ENCODE data around the gene ARFRP1. TPM values are rescaled to one million over a fixed set of nuclear protein-coding genes. Genes with fewer than 3 reads are reported as not detected.
"Not testable (repeated sequence)": the region's sequence is repeated elsewhere in the genome, so short reads cannot be mapped to it uniquely, and the experiment has no call there.

ARFRP1 gene
- total RNA-seq, 1 donor from 2014 or later, result 74.5 TPM

DNA sequence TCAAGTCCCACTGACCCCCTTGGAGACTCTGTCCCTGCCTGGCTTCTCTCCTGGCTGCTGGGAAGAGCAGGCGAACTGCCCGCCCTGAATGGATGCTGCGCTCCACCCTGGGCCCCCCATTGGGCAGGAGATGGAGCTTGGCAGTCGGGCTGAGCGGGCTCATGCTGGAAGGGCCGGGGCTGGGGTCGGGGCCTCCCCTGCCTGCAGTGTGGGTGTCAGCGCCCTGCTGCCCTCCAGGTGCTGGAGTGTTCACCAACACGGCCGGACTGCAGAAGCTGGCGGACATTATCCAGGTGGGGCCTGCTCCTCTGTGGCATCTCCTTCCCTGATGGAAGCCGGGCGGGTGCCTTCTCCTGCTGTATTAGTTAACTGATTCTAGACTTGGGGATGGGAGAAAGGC is 27.3 kb downstream of the ARFRP1 start:
- intact Hi-C loops (cut with micrococcal nuclease), result no loop called here

DNA sequence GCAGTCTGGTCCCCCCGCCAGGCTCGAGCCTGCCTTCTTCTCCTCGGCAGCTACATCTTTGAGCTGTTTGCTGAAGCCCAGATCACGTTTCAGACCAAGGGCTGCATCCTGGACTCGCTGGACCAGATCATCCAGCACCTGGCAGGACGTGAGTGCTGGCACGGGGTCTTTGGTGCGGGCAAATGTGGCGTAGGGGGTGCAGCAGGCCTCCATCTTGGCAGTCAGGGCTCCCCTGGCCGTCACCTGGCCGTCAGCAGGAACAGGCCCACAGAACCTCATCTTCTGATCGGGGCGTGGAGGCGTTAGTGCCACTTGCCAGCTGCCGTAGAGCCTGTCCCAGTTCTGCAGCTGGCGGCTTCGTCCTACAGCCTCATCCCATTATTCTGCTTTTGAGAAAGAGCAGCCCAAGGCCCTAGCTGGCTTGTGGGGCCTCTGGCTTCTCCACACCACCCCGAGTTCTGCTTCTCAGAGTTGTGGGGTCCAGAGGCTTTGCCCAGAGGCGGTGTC is 27.9 kb downstream of the ARFRP1 start:
- intact Hi-C loops (cut with micrococcal nuclease), result no loop called here

DNA sequence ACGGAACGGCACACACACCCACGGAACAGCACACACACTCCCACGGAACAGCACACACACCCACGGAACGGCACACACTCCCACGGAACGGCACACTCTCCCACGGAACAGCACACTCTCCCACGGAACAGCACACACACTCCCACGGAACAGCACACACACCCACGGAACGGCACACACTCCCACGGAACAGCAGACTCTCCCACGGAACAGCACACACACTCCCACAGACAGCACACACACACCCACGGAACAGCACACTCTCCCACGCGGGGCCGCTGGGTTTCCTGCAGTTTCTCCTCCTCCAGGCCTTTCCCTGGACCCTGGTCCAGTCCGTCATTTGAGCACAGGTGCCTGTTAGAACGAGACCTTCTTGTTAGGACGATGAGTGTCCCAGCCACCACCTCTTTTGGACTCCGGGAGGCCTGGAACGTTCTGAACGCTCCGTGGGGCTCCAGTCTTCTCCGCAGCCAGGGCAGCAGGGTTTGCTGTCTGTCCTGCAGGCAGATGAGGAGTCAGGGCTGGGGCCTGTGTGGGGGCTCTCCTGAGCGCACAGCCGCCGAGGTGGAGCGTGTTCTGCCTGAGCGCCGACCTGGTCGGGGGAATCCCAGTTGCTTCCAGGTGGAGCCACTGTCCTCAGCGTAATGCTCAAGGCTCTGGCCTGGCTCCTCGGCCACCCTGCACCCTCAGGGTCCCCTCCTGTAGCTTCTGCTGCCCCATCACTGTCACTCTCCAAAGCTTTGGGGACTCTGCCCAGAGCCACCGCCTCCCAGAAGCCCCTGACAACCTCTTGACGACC is 28.9 kb downstream of the ARFRP1 start:
- intact Hi-C loops (cut with micrococcal nuclease), result no loop called here

DNA sequence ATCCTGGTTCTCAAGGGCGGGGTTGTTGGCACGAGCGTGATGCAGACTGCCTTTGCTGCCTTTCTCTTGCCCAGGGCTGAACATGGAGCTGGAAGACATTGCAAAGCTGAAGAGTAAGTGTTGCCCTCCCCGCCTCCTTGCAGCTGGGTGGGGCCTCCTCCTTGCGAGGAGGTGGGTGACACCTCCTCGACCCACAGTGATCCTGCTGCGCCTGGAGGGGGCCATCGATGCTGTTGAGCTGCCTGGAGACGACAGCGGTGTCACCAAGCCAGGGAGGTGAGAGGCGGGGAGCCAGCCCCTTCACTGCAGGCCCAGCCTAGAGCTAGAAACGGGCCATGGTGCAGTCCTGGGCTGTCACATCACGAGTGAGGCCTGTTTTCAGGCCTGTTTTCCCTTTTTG is 29.7 kb downstream of the ARFRP1 start:
- intact Hi-C loops (cut with micrococcal nuclease), result no loop called here

DNA sequence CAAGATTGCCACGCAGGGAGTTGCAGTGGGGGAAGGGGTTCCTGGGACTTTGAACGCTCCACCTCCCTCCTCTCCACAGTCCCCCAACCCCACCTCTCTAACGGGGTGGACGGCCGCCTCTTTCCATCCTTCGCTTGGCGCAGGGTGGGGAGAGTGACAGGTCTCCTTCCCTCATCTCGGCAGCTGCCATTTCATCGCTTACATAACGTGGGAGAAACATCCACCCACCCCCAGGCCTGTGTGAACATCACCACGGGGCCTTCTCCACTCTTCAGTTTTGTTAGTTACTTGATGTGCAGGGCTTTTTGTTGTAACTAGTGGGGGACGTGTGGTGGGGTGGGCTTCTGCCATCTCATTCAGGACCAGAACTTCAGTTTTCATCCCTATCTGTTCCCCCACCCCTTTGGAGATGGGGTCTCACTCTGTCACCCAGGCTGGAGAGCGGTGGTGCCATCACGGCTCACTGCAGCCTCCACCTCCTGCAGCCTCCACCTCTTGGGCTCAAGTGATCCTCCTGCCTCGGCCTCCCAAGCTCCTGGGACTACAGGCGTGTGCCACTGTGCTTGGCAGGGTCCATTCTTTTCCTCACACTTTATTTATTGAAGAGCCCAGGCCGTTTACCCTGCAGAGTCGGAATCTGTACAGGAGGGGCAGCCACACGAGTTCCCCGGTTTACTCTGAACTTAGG is 32.0 kb downstream of the ARFRP1 start:
- intact Hi-C loops (cut with micrococcal nuclease), result no loop called here

DNA sequence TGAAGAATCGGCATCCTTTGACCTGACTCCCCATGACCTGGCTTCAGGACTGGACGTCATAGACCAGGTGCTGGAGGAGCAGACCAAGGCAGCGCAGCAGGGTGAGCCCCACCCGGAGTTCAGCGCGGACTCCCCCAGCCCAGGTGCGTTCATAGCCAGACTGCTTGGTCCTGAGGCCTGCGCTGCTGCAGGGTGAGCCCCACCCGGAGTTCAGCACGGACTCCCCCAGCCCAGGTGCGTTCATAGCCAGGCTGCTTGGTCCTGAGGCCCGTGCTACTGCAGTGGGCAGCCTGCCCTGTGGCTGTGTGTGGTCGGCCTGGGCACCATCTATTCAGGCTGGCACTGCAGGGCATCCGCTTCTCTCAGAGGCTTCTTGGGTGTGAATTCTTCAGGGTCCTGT is 33.8 kb downstream of the ARFRP1 start:
- intact Hi-C loops (cut with micrococcal nuclease), result no loop called here

DNA sequence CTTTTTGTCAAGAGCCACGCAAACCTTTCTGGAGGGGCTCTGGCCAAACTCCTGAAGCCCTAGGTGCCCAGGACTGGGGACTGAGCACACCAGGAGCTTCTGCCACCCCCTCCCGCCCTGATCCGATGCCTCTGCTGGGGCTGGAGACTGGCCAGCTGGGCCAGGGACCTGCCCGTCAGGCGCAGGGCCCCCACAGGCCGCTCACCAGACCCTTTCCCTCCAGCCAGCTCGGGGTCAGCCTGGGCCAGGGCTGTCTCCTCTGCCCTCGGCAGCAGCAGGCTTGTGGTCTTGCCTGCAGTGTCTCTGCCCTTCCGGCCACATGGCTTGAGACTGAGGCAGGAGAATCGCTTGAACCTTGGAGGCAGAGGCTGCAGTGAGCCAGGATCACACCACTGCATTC is 35.1 kb downstream of the ARFRP1 start:
- intact Hi-C loops (cut with micrococcal nuclease), result no loop called here

DNA sequence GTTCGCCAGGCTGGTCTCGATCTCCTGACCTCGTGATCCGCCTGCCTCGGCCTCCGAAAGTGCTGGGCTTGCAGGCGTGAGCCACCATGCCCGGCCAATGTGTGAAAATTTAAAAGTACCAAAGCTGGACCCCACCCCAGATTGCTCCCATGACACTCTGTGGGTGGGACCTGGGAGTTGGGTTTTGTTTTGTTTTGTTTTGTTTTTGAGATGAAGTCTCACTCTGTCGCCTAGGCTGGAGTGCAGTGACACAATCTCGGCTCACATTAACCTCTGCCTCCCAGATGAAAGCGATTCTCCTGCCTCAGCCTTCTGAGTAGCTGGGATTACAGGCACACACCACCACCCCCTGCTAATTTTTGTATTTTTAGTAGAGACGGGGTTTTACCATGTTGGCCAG is 36.1 kb downstream of the ARFRP1 start:
- intact Hi-C loops (cut with micrococcal nuclease), result not testable (repeated sequence)

DNA sequence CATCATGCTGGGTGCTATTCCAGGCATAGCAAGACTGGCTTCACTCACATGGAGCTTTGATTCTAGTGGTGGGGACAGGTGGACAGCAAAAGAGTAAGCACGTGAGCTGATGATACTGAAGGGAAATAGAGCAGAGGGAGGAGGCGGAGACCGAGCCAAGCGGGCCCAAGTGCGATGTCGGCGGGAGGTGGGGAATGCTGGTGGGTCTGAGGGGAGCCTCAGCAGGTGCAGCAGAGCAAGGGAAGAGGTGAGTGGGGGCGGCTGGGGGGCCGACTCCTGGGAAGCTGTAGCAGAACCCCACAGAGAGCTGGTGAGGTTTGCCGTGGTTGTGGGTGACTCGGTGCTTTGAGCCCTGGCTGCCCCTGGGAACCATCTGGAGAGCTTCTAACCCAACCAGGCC is 39.4 kb downstream of the ARFRP1 start:
- intact Hi-C loops (cut with micrococcal nuclease), result no loop called here

DNA sequence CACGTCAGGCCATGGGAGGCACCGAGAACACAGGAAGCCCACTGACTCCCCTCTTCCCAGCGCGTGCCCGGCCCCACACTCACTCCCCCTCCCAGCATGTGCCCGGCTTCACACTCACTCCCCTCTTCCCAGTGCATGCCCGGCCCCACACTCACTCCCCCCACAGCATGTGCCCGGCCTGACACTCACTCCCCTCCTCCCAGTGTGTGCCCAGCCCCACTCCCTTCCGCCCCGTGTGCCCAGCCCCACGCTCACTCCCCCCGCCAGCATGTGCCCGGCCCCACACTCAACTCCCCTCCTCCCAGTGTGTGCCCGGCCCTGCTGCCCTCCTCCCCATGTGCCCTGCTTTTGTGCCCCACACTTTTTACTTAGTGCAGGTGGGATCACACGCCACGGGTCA is 39.9 kb downstream of the ARFRP1 start:
- intact Hi-C loops (cut with micrococcal nuclease), result no loop called here

DNA sequence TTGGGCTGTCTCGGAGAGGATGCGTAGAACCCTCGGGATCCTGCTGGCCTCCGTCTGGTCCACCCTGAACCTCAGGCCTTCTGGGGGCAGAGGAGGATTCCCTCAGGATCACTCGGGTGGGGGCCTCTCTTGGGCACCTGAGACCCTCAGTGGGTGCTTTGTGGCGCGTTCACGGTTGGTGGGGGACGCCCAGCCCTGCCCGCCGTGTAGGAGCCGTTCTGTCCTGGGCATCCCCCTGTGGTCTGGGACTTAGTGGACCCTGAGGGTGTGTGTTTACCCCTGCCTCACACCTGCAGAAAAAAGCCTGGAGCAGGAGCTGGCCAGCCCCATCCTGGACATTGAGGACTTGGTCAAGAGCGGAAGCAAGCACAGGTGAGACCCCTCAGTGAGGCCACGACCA is 42.1 kb downstream of the ARFRP1 start:
- intact Hi-C loops (cut with micrococcal nuclease), result no loop called here

DNA sequence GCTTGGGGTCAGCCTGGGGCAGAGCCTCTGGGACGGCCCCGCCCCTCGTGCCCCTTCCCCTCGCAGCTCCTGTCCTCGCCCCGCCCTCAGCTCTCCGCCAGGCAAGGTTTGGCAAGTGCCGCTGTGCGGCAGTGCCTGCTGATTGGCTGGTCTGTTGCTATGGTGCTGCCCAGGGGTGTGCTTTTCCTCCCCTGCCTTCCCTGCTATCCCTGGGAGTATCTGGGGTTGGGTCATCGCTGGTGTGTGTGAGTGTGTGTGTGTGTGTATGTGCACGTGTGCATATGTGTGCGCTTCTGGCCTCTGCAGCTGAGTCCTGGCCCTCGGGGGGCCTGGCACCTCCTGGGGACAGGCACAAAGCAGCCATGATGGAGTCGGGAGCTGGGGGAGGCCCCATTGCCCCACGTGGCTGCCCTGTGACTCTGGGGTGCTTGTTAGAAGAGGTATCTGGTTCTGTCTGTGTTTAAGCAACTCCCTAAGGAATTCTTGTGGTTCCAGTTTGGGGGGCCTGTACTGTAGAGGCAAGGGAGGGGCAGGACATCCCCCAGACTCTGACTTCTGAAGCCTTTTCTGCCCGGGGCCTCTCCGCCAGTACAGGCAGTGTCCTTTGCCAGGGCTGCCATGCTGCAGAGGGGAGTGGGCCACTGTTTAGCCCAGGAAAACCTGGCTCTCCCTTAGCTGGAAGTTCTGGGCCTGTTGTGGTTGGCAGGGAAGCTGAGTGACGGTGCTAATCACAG is 42.7 kb downstream of the ARFRP1 start:
- intact Hi-C loops (cut with micrococcal nuclease), result no loop called here

DNA sequence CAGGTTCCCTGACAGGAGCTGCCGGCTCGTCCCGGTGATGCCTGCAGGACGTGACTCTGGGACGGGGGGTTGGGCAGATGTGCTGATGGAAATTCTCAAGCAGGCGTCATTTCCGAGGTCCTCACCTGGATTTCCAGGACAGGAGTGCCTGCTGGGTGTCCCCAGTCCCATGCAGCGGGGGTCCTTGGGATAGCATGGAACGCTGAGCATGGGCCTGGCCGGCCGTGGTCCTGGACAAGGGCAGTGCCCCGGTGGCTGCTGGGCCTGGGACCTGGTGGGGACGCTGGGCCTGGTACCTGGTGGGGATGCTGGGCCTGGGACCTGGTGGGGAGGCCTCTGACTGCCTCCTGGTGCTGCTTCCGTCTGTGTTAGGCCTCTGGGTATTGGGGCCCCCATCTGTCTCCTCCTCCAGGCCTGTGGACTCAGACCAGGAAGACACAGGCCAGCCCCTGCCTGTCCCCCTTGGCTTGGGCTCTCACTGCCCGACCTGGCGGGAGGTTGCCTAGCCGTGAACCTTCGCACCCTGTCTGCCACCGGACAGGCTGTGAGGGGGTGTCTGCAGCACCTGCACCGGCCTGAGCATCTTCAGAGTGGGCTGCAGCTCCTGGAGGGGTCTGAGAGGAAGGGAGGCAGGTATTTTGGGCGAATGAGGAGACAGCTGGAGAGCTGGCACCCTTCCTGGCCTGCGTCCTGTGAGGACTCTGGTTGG is 43.5 kb downstream of the ARFRP1 start:
- intact Hi-C loops (cut with micrococcal nuclease), result no loop called here

DNA sequence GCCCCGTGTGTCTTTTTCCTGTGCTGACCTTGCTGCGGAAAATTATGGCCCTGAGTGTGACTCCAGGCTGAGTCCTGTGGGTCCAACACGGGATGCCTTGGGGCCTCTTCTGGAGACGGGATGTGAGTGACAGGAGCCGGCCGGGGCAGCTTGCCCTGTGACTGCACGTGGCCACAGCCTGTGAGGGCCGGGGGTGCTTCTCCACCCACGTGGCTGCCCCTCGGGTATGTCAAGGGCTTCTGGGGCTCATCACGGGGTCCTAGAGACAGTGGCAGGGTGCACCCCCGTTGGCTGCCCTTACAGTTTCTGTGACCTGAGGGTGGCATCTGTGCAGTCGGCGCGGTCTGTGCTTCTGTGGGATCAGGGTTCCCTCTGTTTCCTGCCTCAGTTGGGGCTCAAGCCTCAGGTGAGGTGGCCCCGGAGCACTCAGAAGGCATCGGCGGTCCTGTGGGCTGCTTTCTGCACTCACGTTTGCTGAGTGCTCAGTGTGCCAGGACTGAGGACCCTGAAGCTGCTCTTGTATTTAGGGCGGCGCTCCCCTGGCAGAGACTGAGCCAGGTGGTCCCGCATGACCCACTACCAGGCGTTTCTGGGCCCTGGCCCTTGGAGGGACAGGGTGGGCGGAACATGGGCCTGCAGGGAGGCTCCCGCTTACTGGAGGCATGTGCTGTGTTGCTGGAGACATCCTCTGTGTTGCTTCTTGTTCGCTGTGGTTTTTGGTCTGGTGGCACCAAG is 44.3 kb downstream of the ARFRP1 start:
- intact Hi-C loops (cut with micrococcal nuclease), result no loop called here

DNA sequence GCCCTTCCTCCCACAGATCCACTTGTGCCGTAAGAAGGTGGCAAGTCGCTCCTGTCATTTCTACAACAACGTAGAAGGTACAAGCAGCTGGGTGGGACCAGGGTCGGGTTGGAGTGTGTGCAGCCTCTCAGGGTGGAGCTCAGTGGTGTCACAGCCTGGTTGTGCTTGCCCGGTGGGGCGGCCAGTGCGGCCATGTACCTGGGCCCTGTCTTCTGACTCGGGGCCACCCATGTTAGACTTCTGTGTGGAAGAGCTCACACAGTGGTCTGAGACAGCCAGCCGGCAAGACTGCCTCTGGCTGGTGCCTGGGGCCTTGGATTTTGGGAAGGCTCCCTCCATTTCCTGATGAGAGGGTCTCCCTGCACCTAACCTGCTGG is 45.0 kb downstream of the ARFRP1 start:
- intact Hi-C loops (cut with micrococcal nuclease), result no loop called here

DNA sequence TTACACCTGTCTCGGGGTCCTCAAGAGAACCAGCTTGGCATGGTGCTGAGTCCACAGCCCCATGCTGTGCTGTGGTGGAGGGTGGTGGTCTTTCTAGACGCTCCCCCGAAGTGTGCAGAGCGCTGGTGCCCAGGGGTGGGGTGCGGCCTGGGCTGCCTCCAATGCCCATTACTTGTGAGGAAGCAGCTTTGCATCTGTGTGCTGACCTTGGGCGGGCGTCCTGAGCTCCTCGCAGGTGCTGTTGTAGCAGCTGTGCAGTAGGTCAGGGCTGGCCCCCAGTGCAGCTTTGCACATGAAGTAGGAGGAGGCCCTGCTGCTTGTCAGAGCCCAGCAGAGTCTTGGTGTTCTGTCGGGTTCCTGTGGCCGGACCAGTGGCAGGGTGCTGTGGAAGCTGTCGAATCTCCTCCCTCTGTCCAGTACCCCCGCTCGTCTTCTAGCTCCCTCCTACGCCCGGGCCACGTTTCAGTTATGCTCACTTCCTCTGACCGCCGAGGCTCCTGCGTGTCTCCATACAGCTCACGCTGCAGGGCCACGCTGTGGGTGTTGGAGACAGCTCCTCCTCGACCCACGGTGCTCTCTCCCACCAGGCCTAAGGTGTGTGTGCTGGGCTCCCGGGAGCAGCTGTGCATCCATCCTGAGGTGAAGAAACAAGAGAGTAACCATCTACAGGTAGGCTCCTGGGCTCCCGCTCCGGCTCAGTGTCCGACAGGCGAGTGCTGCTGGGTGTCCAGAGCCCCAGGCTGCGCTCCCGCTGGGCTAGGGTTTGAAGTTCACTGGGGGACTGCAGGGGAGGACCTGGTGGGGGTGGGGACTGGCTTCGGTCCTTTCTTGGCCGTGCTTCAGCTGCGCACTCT is 45.6 kb downstream of the ARFRP1 start:
- intact Hi-C loops (cut with micrococcal nuclease), result no loop called here

DNA sequence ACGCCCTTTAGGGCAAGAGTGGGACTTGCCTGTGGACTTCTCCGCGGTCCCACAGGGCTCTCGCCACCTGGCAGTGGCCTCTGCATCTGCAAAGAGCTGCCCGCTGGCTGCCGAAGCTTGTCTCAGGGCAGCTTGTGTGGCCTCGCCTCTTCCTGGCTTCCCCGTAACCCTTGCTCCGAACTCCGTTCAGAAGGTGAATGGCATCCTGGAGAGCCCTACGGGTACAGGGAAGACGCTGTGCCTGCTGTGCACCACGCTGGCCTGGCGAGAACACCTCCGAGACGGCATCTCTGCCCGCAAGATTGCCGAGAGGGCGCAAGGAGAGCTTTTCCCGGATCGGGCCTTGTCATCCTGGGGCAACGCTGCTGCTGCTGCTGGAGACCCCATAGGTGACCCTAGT is 46.7 kb downstream of the ARFRP1 start:
- intact Hi-C loops (cut with micrococcal nuclease), result no loop called here

DNA sequence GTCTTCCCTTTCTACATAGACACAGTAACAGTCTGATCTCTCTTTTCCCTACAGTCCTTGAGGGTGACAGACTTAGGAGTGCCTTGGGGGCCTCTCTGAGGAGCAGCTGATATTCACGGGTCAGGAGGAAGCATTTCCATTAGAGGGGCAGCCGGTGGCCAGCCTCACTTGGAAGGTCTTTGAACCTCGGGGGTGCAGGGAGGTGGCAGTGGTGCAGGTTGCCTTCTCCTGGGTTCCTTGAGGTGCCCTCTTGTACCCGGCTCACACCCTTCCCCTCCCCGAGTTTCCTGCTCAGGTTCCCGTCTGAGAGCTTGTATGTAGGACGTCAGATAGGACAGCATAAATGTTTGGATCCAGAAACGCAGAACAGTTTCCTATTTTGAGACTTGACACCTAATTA is 47.2 kb downstream of the ARFRP1 start:
- intact Hi-C loops (cut with micrococcal nuclease), result no loop called here

DNA sequence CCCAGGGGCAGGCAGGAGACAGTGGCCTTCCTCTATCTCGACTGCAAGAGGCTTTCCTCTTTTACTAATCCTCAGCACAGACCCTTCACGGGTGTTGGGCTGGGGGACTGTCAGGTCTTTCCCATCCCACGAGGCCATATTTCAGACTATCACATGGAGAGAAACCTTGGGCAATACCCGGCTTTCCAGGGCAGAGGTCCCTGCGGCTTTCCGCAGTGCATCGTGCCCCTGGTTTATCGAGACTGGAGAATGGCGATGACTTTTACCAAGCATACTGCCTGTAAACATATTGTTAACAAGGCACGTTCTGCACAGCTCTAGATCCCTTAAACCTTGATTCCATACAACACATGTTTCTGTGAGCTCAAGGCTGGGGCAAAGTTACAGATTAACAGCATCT is 47.6 kb downstream of the ARFRP1 start:
- intact Hi-C loops (cut with micrococcal nuclease), result not testable (repeated sequence)

DNA sequence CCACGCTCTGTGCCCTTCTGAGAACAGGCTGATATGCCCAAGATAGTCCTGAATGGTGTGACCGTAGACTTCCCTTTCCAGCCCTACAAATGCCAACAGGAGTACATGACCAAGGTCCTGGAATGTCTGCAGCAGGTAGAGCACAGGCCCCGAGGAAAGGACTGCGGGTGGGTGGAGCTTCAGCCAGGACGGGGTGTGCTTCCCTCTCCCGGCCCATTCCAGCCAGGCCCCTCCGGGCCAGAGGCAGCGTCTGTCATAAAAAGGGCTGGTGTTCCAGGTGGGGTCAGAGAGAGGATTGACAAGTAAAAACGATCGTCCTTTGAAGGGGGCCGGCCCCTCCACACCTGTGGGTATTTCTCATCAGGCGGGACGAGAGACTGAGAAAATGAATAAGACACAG is 48.4 kb downstream of the ARFRP1 start:
- intact Hi-C loops (cut with micrococcal nuclease), result loop anchor here (2.0 to 10.0 kb wide), 3 partner anchors 71 to 725 kb away; partner anchors contain the start of genes GID8 and YTHDF1

All from T-helper 1 cell treated with Interleukin-12 subunit alpha and Interleukin-12 subunit beta and Interleukin-4 antibody, amounts not matched to agents 30 ng/mL and 1 ng/mL, for 36 hours (primary cell).